Measurements from ENCODE around the gene INSC.

Gene INSC

GRCh38 chr11:15216678-15217077 lies 102.0 kb downstream of the INSC start:
- H3K36me3 ChIP-seq (replicated peaks), result no peaks in the 10 kb centered on the region
- in situ Hi-C loops (cut with HindIII; ENCODE audit: low pct_ligation_motif_present, low sequenced_read_pairs), result no loop called here
- DNase-seq, result no peak
- TF ChIP-seq CTCF (IDR thresholded peaks at IDR 0.05; ENCODE audit: low read depth, low read length, missing control alignments), result peak; percentile 69
- no peak overlapping the region for H3K27ac ChIP-seq
- no peak overlapping the region for H3K4me3 ChIP-seq (ENCODE audit: low read depth, low read length)
- no peaks in the 10 kb centered on the region for H3K27me3 ChIP-seq (replicated peaks)

GRCh38 chr11:15217416-15217815 lies 102.7 kb downstream of the INSC start:
- no peak for DNase-seq
- Histone ChIP-seq H3K27ac (no peak overlapping the region), H3K36me3 (replicated peaks) (no peaks in the 10 kb centered on the region), H3K27me3 (replicated peaks) (no peaks in the 10 kb centered on the region), H3K4me3 (ENCODE audit: low read depth, low read length) (no peak overlapping the region)
- in situ Hi-C loops (cut with HindIII; ENCODE audit: low pct_ligation_motif_present, low sequenced_read_pairs), result no loop called here
- TF ChIP-seq CTCF (IDR thresholded peaks at IDR 0.05; ENCODE audit: low read depth, low read length, missing control alignments), result no peak

GRCh38 chr11:15222777-15223176 lies 108.1 kb downstream of the INSC start:
- TF ChIP-seq CTCF (IDR thresholded peaks at IDR 0.05; ENCODE audit: low read depth, low read length, missing control alignments), result no peak
- in situ Hi-C loops (cut with HindIII; ENCODE audit: low pct_ligation_motif_present, low sequenced_read_pairs), result no loop called here
- H3K4me3 ChIP-seq (ENCODE audit: low read depth, low read length), result no peak overlapping the region
- H3K36me3 ChIP-seq (replicated peaks), result no peaks in the 10 kb centered on the region
- no peak for DNase-seq
- no peaks in the 10 kb centered on the region for H3K27me3 ChIP-seq (replicated peaks)
- H3K27ac ChIP-seq, result no peak overlapping the region

- in situ Hi-C loops (cut with HindIII; ENCODE audit: low pct_ligation_motif_present, low sequenced_read_pairs), result no loop called here
- Histone ChIP-seq H3K27me3 (replicated peaks) (no peaks in the 10 kb centered on the region), H3K27ac (no peak overlapping the region), H3K36me3 (replicated peaks) (no peaks in the 10 kb centered on the region), H3K4me3 (ENCODE audit: low read depth, low read length) (no peak overlapping the region)
- no peak for TF ChIP-seq CTCF (IDR thresholded peaks at IDR 0.05; ENCODE audit: low read depth, low read length, missing control alignments)
- DNase-seq, result no peak
These were observed 108.6 kb downstream of the INSC start for GRCh38 chr11:15223318-15223717.

- H3K4me3 ChIP-seq (ENCODE audit: low read depth, low read length), result no peak overlapping the region
- in situ Hi-C loops (cut with HindIII; ENCODE audit: low pct_ligation_motif_present, low sequenced_read_pairs), result no loop called here
- H3K36me3 ChIP-seq (replicated peaks), result no peaks in the 10 kb centered on the region
- TF ChIP-seq CTCF (IDR thresholded peaks at IDR 0.05; ENCODE audit: low read depth, low read length, missing control alignments), result no peak
- no peaks in the 10 kb centered on the region for H3K27me3 ChIP-seq (replicated peaks)
- no peak for DNase-seq
- no peak overlapping the region for H3K27ac ChIP-seq
These were observed 109.7 kb downstream of the INSC start for GRCh38 chr11:15224466-15224865.

GRCh38 chr11:15227011-15227410 lies 112.3 kb downstream of the INSC start:
- Histone ChIP-seq H3K27ac (no peak overlapping the region), H3K4me3 (ENCODE audit: low read depth, low read length) (no peak overlapping the region), H3K27me3 (replicated peaks) (no peaks in the 10 kb centered on the region), H3K36me3 (replicated peaks) (no peaks in the 10 kb centered on the region)
- no peak for TF ChIP-seq CTCF (IDR thresholded peaks at IDR 0.05; ENCODE audit: low read depth, low read length, missing control alignments)
- in situ Hi-C loops (cut with HindIII; ENCODE audit: low pct_ligation_motif_present, low sequenced_read_pairs), result no loop called here
- DNase-seq, result no peak
